EH (cell line): ENCODE results near the gene TMOD1.

Experiments used
- DNase-seq: peaks from one replicate; pipeline ENCODE4 v3.0.0-alpha.2; 2015; ENCODE audit warnings: low read depth

TMOD1 gene

GRCh38 chr9:97548819-97549540 is 47.5 kb downstream of the TMOD1 start:
- DNase-seq: no peak

GRCh38 chr9:97550386-97550785 is 48.9 kb downstream of the TMOD1 start:
- no peak for DNase-seq

GRCh38 chr9:97551308-97551707 is 49.8 kb downstream of the TMOD1 start:
- no peak for DNase-seq

GRCh38 chr9:97553141-97553540 is 51.7 kb downstream of the TMOD1 start:
- DNase-seq: no peak

- DNase-seq: no peak
These were observed 52.4 kb downstream of the TMOD1 start for GRCh38 chr9:97553841-97554240.

- no peak for DNase-seq
These were observed 53.2 kb downstream of the TMOD1 start for GRCh38 chr9:97554566-97555075.

GRCh38 chr9:97555164-97555563 is 53.7 kb downstream of the TMOD1 start:
- peak; percentile 50 for DNase-seq

- no peak for DNase-seq
These were observed 54.7 kb downstream of the TMOD1 start for GRCh38 chr9:97556036-97556720.

- DNase-seq: no peak
These were observed 55.5 kb downstream of the TMOD1 start for GRCh38 chr9:97556721-97557605.

- DNase-seq: no peak
These were observed 56.2 kb downstream of the TMOD1 start for GRCh38 chr9:97557606-97558095.

GRCh38 chr9:97558701-97559101 is 57.2 kb downstream of the TMOD1 start:
- DNase-seq: no peak

- peak; percentile 29 for DNase-seq
These were observed 57.6 kb downstream of the TMOD1 start for GRCh38 chr9:97559111-97559514.

GRCh38 chr9:97560154-97560553 is 58.7 kb downstream of the TMOD1 start:
- DNase-seq: no peak

GRCh38 chr9:97560851-97561250 is 59.4 kb downstream of the TMOD1 start:
- DNase-seq: no peak

- no peak for DNase-seq
These were observed 60.0 kb downstream of the TMOD1 start for GRCh38 chr9:97561501-97561900.

GRCh38 chr9:97562542-97562941 is 61.1 kb downstream of the TMOD1 start:
- DNase-seq: no peak

- DNase-seq: no peak
These were observed 62.1 kb downstream of the TMOD1 start for GRCh38 chr9:97563458-97564135.

GRCh38 chr9:97564291-97565175 is 63.1 kb downstream of the TMOD1 start:
- peak; percentile 71 for DNase-seq

- DNase-seq: no peak
These were observed 63.8 kb downstream of the TMOD1 start for GRCh38 chr9:97565262-97565661.

- no peak for DNase-seq
These were observed 65.9 kb downstream of the TMOD1 start for GRCh38 chr9:97567182-97567893.
